Duodenal mucosa (tissue), 2 donors: ENCODE data around the gene HOXA6.

Source experiments
- H3K27ac ChIP-seq: one replicate; pipeline ENCODE4 v1.7.0; 2013; ENCODE audit warnings: low read depth, low read length
- H3K27me3 ChIP-seq, 2 donors: one replicate each; pipeline ENCODE4 v1.7.0; 2013; ENCODE audit warnings: low read length in 2 of 2, control low read depth in 1 of 2; ENCODE audit not compliant: insufficient read depth in 2 of 2, control insufficient read depth in 1 of 2
- H3K36me3 ChIP-seq, 2 donors: one replicate each; pipeline ENCODE4 v1.7.0; 2013; ENCODE audit warnings: low read length in 2 of 2, control low read depth in 1 of 2; ENCODE audit not compliant: insufficient read depth in 2 of 2, control insufficient read depth in 1 of 2
- H3K4me1 ChIP-seq, 2 donors: one replicate each; pipeline ENCODE4 v1.7.0; 2013; ENCODE audit warnings: low read length in 2 of 2, control low read depth in 1 of 2; ENCODE audit not compliant: insufficient read depth in 2 of 2, control insufficient read depth in 1 of 2
- H3K4me3 ChIP-seq, 2 donors: one replicate each; pipeline ENCODE4 v1.7.0; 2013; ENCODE audit warnings: low read length in 2 of 2, low read depth in 1 of 2
- H3K9ac ChIP-seq, 2 donors: one replicate each; pipeline ENCODE4 v1.7.0; 2013; ENCODE audit warnings: low read length in 2 of 2, low read depth in 1 of 2
- H3K9me3 ChIP-seq, 2 donors: one replicate each; pipeline ENCODE4 v1.7.0; 2013; ENCODE audit warnings: low read length in 2 of 2, control low read depth in 1 of 2; ENCODE audit not compliant: control insufficient read depth in 1 of 2

HOXA6 gene

GRCh38 chr7:27161214-27161720 lies 13.7 kb upstream of the HOXA6 start:
- Histone ChIP-seq H3K4me1 (peaks cover 0 to 19% of the 10 kb centered on the region in 2 donors), H3K27me3 (peaks cover 84 to 89% of the 10 kb centered on the region in 2 donors), H3K4me3 (peak overlapping the region; percentile 69 to 71), H3K27ac (no peak overlapping the region), H3K36me3 (no peaks in the 10 kb centered on the region), H3K9ac (no peak overlapping the region), H3K9me3 (no peaks in the 10 kb centered on the region)

- peak overlapping the region; percentile 69 to 71 for H3K4me3 ChIP-seq
- peaks cover 84 to 89% of the 10 kb centered on the region in 2 donors for H3K27me3 ChIP-seq
- H3K9me3 ChIP-seq: no peaks in the 10 kb centered on the region
- H3K4me1 ChIP-seq: peaks cover 0 to 22% of the 10 kb centered on the region in 2 donors
- H3K36me3 ChIP-seq: no peaks in the 10 kb centered on the region
- peak overlapping the region in 1 of 2 donors; percentile 54 for H3K9ac ChIP-seq
- H3K27ac ChIP-seq: no peak overlapping the region
Observed at GRCh38 chr7:27160546-27161213, 13.1 kb upstream of the HOXA6 start.

- H3K4me1 ChIP-seq: peaks cover 3 to 25% of the 10 kb centered on the region in 2 donors
- H3K27ac ChIP-seq: no peak overlapping the region
- peak overlapping the region; percentile 69 to 71 for H3K4me3 ChIP-seq
- no peak overlapping the region for H3K9ac ChIP-seq
- peaks cover 84 to 89% of the 10 kb centered on the region in 2 donors for H3K27me3 ChIP-seq
- H3K9me3 ChIP-seq: no peaks in the 10 kb centered on the region
- H3K36me3 ChIP-seq: no peaks in the 10 kb centered on the region
Observed at GRCh38 chr7:27160145-27160545, 12.6 kb upstream of the HOXA6 start.

GRCh38 chr7:27159266-27160144 lies 11.9 kb upstream of the HOXA6 start:
- Histone ChIP-seq H3K9ac (no peak overlapping the region), H3K27me3 (peaks cover 84 to 89% of the 10 kb centered on the region in 2 donors), H3K4me1 (peaks cover 4 to 20% of the 10 kb centered on the region in 2 donors), H3K36me3 (no peaks in the 10 kb centered on the region), H3K27ac (no peak overlapping the region), H3K9me3 (no peaks in the 10 kb centered on the region), H3K4me3 (peak overlapping the region; percentile 69 to 71)

GRCh38 chr7:27158436-27159265 lies 11.1 kb upstream of the HOXA6 start:
- H3K27me3 ChIP-seq: peaks cover 84 to 89% of the 10 kb centered on the region in 2 donors

GRCh38 chr7:27157702-27158431 lies 10.3 kb upstream of the HOXA6 start:
- peaks cover 84 to 89% of the 10 kb centered on the region in 2 donors for H3K27me3 ChIP-seq
- H3K9ac ChIP-seq: no peak overlapping the region
- H3K27ac ChIP-seq: peak overlapping the region; percentile 10
- no peaks in the 10 kb centered on the region for H3K36me3 ChIP-seq
- peaks cover 4 to 16% of the 10 kb centered on the region in 2 donors for H3K4me1 ChIP-seq
- no peak overlapping the region for H3K4me3 ChIP-seq
- no peaks in the 10 kb centered on the region for H3K9me3 ChIP-seq

More at GRCh38 chr7:27158436-27159265, 11.1 kb upstream of the HOXA6 start:
- Histone ChIP-seq H3K9me3 (no peaks in the 10 kb centered on the region), H3K27ac (no peak overlapping the region), H3K4me3 (no peak overlapping the region), H3K4me1 (peaks cover 4 to 16% of the 10 kb centered on the region in 2 donors), H3K36me3 (no peaks in the 10 kb centered on the region), H3K9ac (no peak overlapping the region)

GRCh38 chr7:27156916-27157701 lies 9.5 kb upstream of the HOXA6 start:
- Histone ChIP-seq H3K27ac (no peak overlapping the region), H3K36me3 (no peaks in the 10 kb centered on the region), H3K4me3 (no peak overlapping the region), H3K9ac (no peak overlapping the region), H3K27me3 (peaks cover 88 to 90% of the 10 kb centered on the region in 2 donors), H3K9me3 (no peaks in the 10 kb centered on the region), H3K4me1 (peaks cover 10 to 21% of the 10 kb centered on the region in 2 donors)

- no peaks in the 10 kb centered on the region for H3K36me3 ChIP-seq
- no peaks in the 10 kb centered on the region for H3K9me3 ChIP-seq
- H3K27me3 ChIP-seq: peaks cover 88 to 91% of the 10 kb centered on the region in 2 donors
- no peak within 1 kb of the TSS for H3K9ac ChIP-seq
- peak within 1 kb of the TSS; percentile 22 to 28 for H3K4me3 ChIP-seq
- peaks cover 14 to 27% of the 10 kb centered on the region in 2 donors for H3K4me1 ChIP-seq
- peak within 1 kb of the TSS; percentile 56 for H3K27ac ChIP-seq
Observed at GRCh38 chr7:27156508-27156898, 8.9 kb upstream of the HOXA6 start, which contains the start of gene HOXA7. Gene HOXA7 (minus strand): TSS chr7:27156675. CDS start chr7:27156545, 130 bp downstream.
